Loucy (cell line): ENCODE data around the gene NEFH.

ENCODE experiments used
- CTCF ChIP-seq: fragments of 200-600 bp; sonication (generic); conservative IDR thresholded peaks from 2 replicates; pipeline ENCODE4 v1.5.1; 2014; ENCODE audit warnings: mild to moderate bottlenecking, antibody characterized with exemption, low read length
- EZH2phosphoT487 ChIP-seq: fragments of 200-600 bp; IDR thresholded peaks from 2 replicates; pipeline ENCODE4 v1.6.1; 2018; ENCODE audit warnings: antibody characterized with exemption, mild to moderate bottlenecking, moderate library complexity, borderline replicate concordance

DNA sequence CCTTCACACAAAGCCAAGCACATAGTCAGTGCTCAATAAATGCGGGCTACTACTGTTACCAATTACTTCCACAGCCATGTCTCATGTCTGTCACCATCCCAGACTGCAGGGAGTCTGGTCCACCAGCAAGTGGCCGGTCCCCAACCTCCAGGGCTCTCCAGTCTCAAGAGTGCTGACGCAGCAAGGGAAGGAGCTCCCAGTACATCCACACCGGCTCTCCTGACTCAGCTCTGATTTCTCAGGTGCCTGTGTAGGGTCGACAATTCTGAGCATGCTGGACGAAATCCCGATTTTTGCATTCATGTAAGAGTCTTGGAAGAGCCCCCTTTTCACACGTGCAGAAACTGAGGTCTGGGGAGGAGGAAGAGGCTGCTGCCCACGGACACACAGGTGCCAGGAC is 10.3 kb upstream of the NEFH start:
- TF ChIP-seq CTCF (no peak), EZH2phosphoT487 (no peak)
